NCI-H446 (cell line): ENCODE measurements around the gene RBFOX1.

ENCODE experiments used
- DNase-seq, 2 experiments: peaks; one replicate each; lab custom pipeline; 2025; lab: John Stamatoyannopoulos, UW

RBFOX1 gene

DNA sequence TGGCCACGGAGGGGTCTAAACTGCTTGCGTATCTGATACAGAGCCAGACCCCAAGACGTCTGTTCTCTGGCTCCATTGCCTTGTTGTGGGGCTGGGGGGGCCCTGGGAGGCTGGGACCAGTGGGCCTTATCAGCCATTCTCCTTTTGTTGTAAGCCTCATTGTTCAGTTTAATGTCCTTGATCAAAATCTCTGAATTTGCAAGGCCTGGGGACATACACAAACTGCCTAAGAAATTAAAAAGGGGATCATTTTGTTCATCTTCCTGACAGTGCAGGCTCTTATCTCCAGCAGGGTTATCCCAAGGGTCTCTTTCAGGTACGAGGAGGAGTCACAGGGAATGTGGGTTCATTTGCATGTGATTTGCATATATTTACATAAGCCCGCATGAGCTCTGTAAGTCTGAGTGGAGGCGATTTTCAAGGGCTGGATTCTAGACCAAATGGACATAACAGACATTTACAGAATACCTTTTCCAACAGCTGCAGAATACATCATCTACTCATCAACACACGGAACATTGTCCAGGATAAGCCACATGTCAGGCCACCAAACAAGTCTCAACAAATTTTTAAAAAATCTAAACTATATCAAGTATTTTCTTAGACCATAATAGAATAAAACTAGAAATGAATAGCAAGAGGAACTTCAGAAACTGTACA is 269.8 kb downstream of the RBFOX1 start:
- no peak for DNase-seq

- DNase-seq = no peak
Observed at GRCh38 chr16:7605812-7606211, 273.2 kb downstream of the RBFOX1 start.

DNA sequence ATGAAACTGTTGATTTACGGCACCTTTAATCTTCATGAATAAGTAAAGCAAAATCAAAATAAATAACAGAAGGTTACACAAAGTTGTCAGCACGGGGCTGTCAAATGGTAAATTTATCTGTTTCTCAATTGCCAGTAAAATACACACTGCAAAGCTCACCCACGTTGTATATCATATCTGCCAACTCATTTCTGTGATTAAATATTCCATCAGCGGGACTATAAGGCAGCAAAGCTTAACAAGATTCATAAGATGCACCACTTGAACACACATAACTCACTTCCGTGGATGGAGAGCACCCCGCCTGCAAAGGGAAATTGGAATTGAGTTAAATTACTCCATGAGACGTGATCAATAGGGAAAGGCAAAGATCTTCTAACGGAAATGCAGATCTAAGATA is 280.0 kb downstream of the RBFOX1 start:
- no peak for DNase-seq

GRCh38 chr16:7613518-7613917 is 280.9 kb downstream of the RBFOX1 start:
- no peak for DNase-seq

GRCh38 chr16:7614021-7614795 is 281.6 kb downstream of the RBFOX1 start:
- DNase-seq = no peak

GRCh38 chr16:7615565-7615964 is 282.9 kb downstream of the RBFOX1 start:
- no peak for DNase-seq

DNA sequence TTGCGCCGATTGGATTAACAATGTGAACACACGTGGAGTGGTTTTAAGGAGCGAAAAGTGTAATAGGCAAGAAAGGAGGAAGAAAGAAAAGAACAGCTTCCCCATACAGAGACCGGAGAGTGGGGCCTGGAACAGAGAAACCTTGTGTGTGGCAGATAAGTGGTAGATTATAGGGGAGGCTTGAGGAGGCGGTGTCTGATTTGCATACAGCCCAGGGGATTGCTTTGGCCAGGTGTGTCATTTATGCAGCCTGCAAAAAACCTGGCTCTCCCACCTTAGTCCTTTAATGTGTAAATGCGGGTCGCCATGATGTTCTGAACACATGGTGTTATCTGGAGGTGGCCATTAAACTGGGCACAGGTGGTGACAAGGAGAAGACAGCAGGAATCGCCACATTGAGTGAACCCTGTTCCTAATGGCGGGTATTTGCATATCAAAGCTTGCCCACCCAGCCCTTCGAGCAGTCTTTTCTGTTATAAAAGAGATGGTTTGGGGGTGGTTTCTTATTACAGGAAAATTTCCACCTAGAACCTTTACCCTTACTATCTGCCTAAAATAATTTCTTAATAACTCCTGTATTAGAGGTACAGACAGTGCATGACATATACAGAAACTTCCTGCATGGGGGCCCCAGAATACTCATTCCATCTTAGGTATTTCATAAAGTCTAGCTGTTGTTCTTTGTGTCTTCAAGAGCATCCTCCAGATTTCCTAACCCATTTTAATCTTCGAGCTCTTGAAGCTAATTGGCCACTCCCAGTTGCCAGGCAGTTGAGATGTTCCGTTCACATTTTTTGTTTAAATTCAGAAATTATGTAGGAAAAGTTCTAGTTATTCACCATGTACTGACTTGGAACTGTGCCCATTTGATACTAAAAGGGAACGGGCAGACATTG is 292.5 kb downstream of the RBFOX1 start:
- DNase-seq = no peak

GRCh38 chr16:7628981-7629380 is 296.3 kb downstream of the RBFOX1 start:
- DNase-seq = no peak

DNA sequence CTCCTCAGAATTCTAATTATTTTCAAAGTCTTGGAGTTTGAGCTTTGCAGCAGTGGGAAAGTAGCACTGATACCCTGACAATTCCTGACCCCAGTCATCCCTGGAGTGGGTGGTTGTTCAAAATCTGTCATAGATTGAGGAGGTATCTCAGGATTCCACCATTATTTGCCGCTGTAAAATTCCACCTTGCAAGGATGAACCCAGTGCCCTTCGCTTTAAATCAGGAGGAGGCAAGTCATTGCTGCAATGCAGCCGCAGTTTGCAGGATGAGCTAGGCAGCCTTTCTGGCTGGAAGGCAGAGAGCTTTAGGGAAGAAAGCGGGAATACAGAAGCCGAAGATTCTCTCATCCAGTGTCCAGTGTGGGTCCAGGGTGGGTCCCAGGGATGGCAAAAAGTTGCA is 296.9 kb downstream of the RBFOX1 start:
- no peak for DNase-seq

DNA sequence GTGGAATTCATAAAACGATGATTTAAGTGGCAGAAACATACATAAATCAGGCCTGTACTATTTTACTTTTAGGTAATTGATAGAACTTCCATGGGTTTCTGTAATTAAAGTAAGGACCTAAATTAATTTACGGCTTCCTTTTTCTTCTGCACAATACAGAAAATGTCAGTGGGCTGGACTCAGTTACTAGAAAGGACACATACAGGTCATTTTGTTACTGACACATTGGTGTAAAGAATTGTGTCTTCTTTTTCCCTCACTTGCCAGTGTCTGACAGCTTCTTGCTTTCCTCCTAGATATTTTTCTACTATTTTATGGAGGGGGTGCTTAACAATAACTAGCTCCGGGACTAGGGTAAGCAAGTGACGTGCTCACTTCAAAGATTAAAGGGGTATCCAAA is 304.8 kb downstream of the RBFOX1 start:
- no peak for DNase-seq

DNA sequence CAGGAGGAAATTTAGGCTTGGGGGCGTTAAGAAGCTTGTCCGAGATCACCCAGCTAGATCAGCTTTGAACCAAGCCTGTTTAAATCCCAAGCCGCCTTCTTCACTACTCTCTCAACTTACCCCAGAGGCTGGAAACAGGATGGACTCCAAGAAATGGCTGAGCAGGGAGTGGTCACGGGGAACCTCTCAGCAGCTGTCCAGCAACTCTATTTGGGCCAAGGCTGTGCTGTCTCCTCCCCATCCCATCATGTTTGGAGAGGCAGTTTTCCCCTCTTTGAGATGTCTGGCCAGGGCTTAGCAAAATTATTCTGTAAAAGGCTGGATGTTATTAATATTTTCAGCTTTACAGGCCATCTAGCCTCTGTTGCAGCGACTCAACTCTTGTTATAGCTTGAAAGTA is 305.7 kb downstream of the RBFOX1 start:
- DNase-seq = no peak

DNA sequence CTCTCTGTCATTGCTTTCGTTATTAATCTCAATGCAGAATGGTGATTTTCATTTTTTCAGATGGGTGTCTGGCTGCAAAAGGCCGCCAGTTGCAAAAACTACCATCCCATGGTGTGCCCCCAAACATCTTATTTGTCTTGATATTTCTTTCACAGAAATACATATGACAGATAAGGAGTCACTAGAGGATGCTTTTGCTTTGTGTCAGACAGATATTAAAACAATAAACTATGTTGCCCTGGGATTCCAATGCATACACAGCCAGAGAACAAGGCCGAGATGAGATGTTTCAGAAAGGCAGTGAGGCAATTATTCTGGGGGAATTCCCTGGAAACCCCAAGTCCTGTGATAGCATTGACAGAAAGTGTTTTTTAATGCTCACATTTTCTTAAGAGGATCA is 307.7 kb downstream of the RBFOX1 start:
- no peak for DNase-seq

DNA sequence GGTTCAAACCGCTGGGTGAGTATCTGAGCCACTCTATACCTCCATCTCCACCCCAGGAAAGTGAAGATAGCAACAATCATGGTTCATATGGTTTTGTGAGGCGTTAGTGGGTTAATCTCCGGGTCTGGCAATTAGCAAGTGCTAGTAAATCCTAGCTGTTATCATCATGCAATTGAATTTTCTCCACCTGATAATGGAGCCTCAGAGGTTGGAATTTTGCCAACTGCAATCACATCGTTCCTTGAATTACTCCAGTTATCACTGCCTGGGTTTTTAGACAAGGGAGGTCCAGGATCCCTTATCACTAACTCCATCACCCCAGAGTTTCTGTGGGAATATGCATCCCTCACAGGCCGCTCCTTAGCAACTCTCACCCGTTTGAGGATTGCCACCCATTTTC is 311.5 kb downstream of the RBFOX1 start:
- no peak for DNase-seq

- no peak for DNase-seq
Observed at GRCh38 chr16:7644811-7645210, 312.2 kb downstream of the RBFOX1 start.

DNA sequence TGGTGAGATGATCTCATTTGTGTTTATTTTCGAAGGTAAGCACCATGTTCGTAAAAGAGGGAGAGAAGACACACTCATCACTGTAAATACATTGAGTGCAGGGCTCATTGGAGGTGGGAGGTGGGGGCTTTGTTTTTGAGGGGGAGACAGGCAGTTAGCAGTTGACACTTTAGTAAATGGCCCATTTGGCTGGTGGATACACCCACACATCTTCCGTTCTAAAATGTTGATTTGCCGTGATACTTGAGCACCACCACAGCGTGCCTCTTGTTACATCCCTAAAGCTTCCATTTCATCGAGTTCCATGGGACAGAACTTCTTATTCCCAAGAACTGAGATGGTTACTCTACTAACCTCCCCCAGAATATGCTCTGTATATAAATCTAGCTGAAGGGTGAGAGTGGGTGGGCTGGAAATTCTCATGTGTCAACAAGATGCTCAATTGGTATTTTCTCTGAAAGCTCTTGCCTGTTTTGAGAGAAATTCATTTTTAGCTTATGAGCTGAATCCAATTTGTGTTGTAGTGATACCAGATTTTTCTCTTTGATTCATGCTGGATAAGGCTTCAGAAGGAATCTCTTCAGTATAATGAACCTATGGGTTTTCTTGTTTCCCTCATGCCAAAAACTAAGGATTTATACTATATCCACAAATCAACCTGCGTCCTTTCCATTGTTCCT is 314.3 kb downstream of the RBFOX1 start:
- DNase-seq = no peak

- no peak for DNase-seq
Observed at GRCh38 chr16:7650431-7650830, 317.8 kb downstream of the RBFOX1 start.

GRCh38 chr16:7651803-7652570 is 319.3 kb downstream of the RBFOX1 start:
- no peak for DNase-seq

GRCh38 chr16:7653746-7654461 is 321.3 kb downstream of the RBFOX1 start:
- DNase-seq = no peak

DNA sequence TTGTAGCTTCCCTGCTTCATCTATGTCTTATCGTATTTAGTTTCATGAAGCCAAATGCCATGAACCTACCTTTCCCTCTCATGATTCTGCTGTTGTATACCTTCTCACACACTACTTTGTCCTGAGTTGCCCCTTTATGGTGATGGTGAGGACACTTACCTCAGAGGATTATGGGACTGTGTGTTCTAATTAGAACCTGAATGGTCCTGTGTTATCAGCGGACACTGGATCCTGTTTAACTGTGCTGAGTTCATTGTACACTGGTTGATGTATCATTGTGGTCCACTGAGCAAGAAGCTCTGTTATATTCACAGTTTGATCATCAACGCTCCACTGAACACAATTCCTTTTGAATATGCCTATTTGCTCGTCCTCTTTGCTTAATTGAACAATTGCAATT is 343.0 kb downstream of the RBFOX1 start:
- DNase-seq = no peak

GRCh38 chr16:7680296-7680695 is 347.7 kb downstream of the RBFOX1 start:
- no peak for DNase-seq

- DNase-seq = no peak
Observed at GRCh38 chr16:7688811-7689210, 356.2 kb downstream of the RBFOX1 start.
